ENCODE data around the gene KRT84. TPM values are rescaled to one million over a fixed set of nuclear protein-coding genes. Genes with fewer than 3 reads are reported as not detected.

The KRT84 gene
- total RNA-seq, 5 donors from 2014 or later (not counting 1 experiment from before 2014, with no cell fraction given): not detected

DNA sequence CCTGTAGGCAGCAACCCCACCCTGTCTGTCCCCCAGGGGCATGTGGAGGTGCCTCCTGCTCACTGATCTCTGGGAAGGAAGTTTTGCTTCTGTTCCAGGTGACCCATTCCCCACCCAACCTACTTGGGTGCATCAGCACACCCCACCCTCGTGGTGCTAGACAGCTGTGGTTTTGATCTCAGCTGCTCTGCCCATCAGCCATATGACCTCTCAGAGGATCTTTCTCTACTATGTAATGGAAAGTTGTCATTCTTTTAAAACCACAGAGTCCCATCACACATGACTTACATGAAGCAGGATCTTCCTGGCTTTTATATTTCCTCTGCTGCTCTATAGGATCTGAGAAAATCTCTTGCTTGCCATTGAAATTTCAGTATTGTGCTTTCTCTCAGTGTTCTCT, 34.2 kb upstream of the KRT84 start:
- no peak overlapping the region for H3K27ac ChIP-seq (ENCODE audit: low read length)
- H3K9me3 ChIP-seq: no peaks in the 10 kb centered on the region
- no peaks in the 10 kb centered on the region for H3K36me3 Mint-ChIP-seq
- ChIA-PET CTCF (no interaction called here), POLR2A (no interaction called here)
- peaks cover 17 to 23% of the 10 kb centered on the region in 2 donors for H3K27me3 Mint-ChIP-seq
- H3K4me1 Mint-ChIP-seq: no peaks in the 10 kb centered on the region
- H3K27me3 ChIP-seq (replicated peaks in 1 of 2; ENCODE audit: control insufficient read depth in 2 of 2, extremely low read depth in 1 of 2, insufficient read depth in 2 of 2, low read length in 1 of 2): peaks cover 0 to 42% of the 10 kb centered on the region in 2 experiments
- no peak for ATAC-seq (replicated peaks in 1 of 4)
- no peak for DNase-seq
- H3K27ac Mint-ChIP-seq: no peak overlapping the region
- no peaks in the 10 kb centered on the region for H3K4me1 ChIP-seq (ENCODE audit: control insufficient read depth in 1 of 2, extremely low read depth in 1 of 2, insufficient read depth in 2 of 2, low read length in 2 of 2)
- no peak overlapping the region for H3K4me3 Mint-ChIP-seq
- no peak overlapping the region for H3K4me3 ChIP-seq (ENCODE audit: control insufficient read depth in 1 of 2, extremely low read depth in 1 of 2, low read length in 1 of 2)
- no peaks in the 10 kb centered on the region for H3K9me3 Mint-ChIP-seq
- WGBS (ENCODE audit: insufficient coverage): no CpG with 5 or more reads among the region's 1 CpG
- no peaks in the 10 kb centered on the region for H3K36me3 ChIP-seq (ENCODE audit: control insufficient read depth in 2 of 2, extremely low read depth in 1 of 2, insufficient read depth in 1 of 2, low read length in 1 of 2)

DNA sequence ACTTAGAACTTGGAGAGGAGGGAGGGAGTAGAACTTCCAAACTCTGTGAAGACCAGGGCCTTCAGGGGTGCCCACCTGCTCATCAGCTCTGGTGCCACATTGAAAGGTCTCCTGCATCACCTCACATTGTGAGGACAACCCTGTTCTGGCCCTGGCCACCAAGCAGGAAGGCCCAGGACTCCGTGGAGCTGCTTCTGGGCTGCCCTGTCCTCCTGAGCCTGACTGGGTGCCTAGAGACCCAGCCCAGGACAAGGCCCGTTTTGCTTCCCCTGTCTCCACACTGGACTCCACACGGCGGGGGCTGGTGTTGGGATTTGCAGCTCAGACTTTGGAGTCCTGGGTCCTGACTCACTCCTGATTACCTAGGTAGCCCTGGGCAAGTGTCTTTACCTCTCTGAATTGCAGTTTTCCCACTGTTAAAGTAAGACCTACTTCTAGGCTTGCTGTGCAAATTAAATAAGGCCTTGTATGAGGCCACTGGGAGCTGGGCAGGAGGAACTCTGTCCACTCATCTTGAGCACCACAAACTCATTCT, 33.2 kb upstream of the KRT84 start:
- H3K27ac Mint-ChIP-seq: no peak overlapping the region
- ATAC-seq (replicated peaks in 1 of 4) (no peak), DNase-seq (no peak)
- Histone ChIP-seq H3K9me3 (no peaks in the 10 kb centered on the region), H3K27me3 (replicated peaks in 1 of 2; ENCODE audit: control insufficient read depth in 2 of 2, extremely low read depth in 1 of 2, insufficient read depth in 2 of 2, low read length in 1 of 2) (peaks cover 0 to 32% of the 10 kb centered on the region in 2 experiments), H3K27ac (ENCODE audit: low read length) (no peak overlapping the region), H3K4me3 (ENCODE audit: control insufficient read depth in 1 of 2, extremely low read depth in 1 of 2, low read length in 1 of 2) (no peak overlapping the region), H3K4me1 (ENCODE audit: control insufficient read depth in 1 of 2, extremely low read depth in 1 of 2, insufficient read depth in 2 of 2, low read length in 2 of 2) (no peaks in the 10 kb centered on the region), H3K36me3 (ENCODE audit: control insufficient read depth in 2 of 2, extremely low read depth in 1 of 2, insufficient read depth in 1 of 2, low read length in 1 of 2) (no peaks in the 10 kb centered on the region)
- ChIA-PET POLR2A (no interaction called here), CTCF (no interaction called here)
- WGBS (ENCODE audit: insufficient coverage): 69% methylated on average over 3 of the region's 4 CpGs
- no peak overlapping the region for H3K4me3 Mint-ChIP-seq
- no peaks in the 10 kb centered on the region for H3K36me3 Mint-ChIP-seq
- H3K4me1 Mint-ChIP-seq: no peaks in the 10 kb centered on the region
- H3K9me3 Mint-ChIP-seq: no peaks in the 10 kb centered on the region
- peaks cover 12 to 19% of the 10 kb centered on the region in 2 donors for H3K27me3 Mint-ChIP-seq

DNA sequence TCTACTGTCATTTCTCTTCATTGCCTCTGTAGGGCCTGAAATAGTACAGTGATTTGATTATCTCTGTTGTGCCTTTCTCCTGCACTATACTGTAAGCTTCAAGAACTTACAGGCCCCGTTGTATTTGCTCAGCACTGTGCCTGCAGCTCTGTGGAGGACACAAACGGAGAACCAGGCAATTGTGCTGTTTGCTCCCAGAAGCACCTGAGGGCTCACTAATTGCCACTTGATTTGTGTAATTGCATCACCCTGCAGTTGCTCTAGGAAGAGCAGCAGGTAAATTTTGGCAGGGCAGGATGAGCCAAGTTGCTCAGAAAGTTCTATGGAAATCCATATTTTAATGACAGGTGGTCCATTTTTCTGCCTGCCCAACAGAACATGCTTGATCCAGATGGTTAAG, 32.3 kb upstream of the KRT84 start:
- DNase-seq: no peak
- H3K36me3 ChIP-seq (ENCODE audit: control insufficient read depth in 2 of 2, extremely low read depth in 1 of 2, insufficient read depth in 1 of 2, low read length in 1 of 2): no peaks in the 10 kb centered on the region
- Mint-ChIP-seq H3K9me3 (no peaks in the 10 kb centered on the region), H3K36me3 (no peaks in the 10 kb centered on the region), H3K4me1 (no peaks in the 10 kb centered on the region), H3K4me3 (no peak overlapping the region), H3K27ac (no peak overlapping the region), H3K27me3 (peaks cover 7 to 24% of the 10 kb centered on the region in 2 donors)
- WGBS (ENCODE audit: insufficient coverage): 100% methylated on average over 1 of the region's 2 CpGs
- ChIA-PET CTCF (no interaction called here), POLR2A (no interaction called here)
- H3K27me3 ChIP-seq (replicated peaks in 1 of 2; ENCODE audit: control insufficient read depth in 2 of 2, extremely low read depth in 1 of 2, insufficient read depth in 2 of 2, low read length in 1 of 2): peaks cover 0 to 26% of the 10 kb centered on the region in 2 experiments
- no peak for ATAC-seq (replicated peaks in 1 of 4)
- H3K27ac ChIP-seq (ENCODE audit: low read length): no peak overlapping the region
- H3K4me3 ChIP-seq (ENCODE audit: control insufficient read depth in 1 of 2, extremely low read depth in 1 of 2, low read length in 1 of 2): no peak overlapping the region
- H3K4me1 ChIP-seq (ENCODE audit: control insufficient read depth in 1 of 2, extremely low read depth in 1 of 2, insufficient read depth in 2 of 2, low read length in 2 of 2): no peaks in the 10 kb centered on the region
- H3K9me3 ChIP-seq: no peaks in the 10 kb centered on the region

DNA sequence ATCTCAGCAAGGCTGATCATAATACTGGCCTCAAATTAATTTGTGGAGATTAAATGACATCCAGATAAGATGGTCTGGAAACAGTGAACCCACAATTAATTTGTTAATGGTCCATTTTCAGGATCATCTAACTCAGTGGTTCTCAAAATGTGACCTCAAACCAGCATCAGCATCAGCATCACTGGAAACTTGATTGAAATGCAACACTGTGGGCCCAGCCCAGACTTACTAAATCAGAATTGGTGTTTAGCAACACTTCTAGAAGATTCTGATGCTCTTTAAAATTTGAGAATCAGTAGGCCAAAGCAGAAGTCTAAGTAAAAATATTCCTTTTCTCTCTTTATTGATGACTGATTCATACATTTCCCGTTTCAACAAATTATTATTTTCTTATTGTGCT, 31.3 kb upstream of the KRT84 start:
- Histone ChIP-seq H3K4me3 (ENCODE audit: control insufficient read depth in 1 of 2, extremely low read depth in 1 of 2, low read length in 1 of 2) (no peak overlapping the region), H3K9me3 (no peaks in the 10 kb centered on the region), H3K27me3 (replicated peaks in 1 of 2; ENCODE audit: control insufficient read depth in 2 of 2, extremely low read depth in 1 of 2, insufficient read depth in 2 of 2, low read length in 1 of 2) (peaks cover 0 to 22% of the 10 kb centered on the region in 2 experiments), H3K36me3 (ENCODE audit: control insufficient read depth in 2 of 2, extremely low read depth in 1 of 2, insufficient read depth in 1 of 2, low read length in 1 of 2) (no peaks in the 10 kb centered on the region), H3K27ac (ENCODE audit: low read length) (no peak overlapping the region), H3K4me1 (ENCODE audit: control insufficient read depth in 1 of 2, extremely low read depth in 1 of 2, insufficient read depth in 2 of 2, low read length in 2 of 2) (no peaks in the 10 kb centered on the region)
- Mint-ChIP-seq H3K27ac (no peak overlapping the region), H3K9me3 (no peaks in the 10 kb centered on the region), H3K27me3 (peaks cover 5 to 14% of the 10 kb centered on the region in 2 donors), H3K36me3 (no peaks in the 10 kb centered on the region), H3K4me3 (no peak overlapping the region), H3K4me1 (no peaks in the 10 kb centered on the region)
- WGBS (ENCODE audit: insufficient coverage): 60% methylated on average over 1 of the region's 1 CpG
- DNase-seq (no peak), ATAC-seq (replicated peaks in 1 of 4) (no peak)
- ChIA-PET POLR2A (no interaction called here), CTCF (interaction anchor here (0.5 to 0.6 kb wide), 2 partner anchors 463 to 467 kb away, joined by 3 read pairs; no protein-coding TSS in a partner anchor)

DNA sequence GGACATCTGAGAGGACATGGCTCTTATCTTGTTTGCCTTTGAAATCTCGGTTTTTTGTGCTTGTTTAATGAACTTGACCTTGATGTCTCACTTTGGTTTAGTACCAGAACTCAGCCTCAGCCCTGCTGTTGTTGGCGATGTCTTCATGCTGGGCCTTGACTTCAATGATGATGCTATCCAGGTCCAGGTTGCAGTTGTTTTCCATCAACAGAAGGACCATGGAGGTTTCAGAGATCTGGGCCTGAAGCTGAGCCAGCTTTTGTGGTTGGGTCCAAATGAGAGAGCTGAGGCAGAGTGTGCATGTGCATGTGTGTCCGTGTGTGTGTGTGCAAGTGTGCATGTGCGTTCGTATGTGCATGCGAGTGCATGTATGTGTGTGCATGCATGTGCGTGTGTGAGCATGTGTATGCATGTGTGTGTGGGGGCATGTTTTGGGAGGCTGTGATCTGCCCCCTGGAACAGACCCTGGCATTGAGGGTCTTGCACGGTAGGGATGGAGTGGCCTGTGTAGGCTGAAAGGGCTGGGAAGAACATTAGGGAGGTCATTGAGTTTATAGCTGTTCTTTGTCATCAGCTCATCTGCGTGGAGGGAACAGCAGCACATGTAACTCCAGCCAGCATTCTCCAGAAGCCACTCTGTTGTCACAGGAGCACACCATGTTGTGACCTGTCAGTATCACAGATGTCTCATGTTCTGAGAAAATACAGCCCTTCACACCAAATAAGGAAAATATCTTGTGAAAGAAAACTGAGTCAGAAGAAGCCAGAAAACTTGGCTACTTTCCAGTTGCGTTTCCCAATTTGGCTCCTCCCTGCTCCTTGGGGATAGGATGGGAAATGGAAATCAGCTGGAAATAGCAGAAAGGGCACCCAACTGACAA, 30.7 kb upstream of the KRT84 start:
- no peak overlapping the region for H3K4me3 Mint-ChIP-seq
- no peak for ATAC-seq (replicated peaks in 1 of 4)
- CTCF ChIA-PET: interaction anchor here in 1 of 2 donors (0.6 kb wide), 1 partner anchor 464 kb away, joined by 3 read pairs; no protein-coding TSS in a partner anchor

DNA sequence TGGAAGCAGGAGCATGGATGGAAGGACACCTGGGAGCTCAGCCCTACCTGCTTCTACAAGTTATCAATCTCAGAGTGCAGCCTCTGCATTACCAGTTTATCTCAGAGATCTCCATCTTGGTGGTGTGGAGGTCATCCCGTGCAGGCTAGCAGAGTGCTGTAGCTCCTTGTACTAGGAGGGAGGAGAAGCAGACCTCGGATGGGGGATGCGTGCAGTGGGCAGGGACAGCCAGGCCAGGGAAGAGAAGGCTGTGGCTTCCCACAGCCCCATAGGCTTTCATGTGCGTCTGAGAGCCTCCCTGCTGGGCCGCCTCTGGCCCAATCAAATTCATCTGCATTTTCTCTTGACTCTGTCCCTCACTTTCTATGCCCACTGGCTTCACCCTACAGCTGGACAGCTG, 29.5 kb upstream of the KRT84 start:
- Histone ChIP-seq H3K4me3 (ENCODE audit: control insufficient read depth in 1 of 2, extremely low read depth in 1 of 2, low read length in 1 of 2) (no peak overlapping the region), H3K27me3 (replicated peaks in 1 of 2; ENCODE audit: control insufficient read depth in 2 of 2, extremely low read depth in 1 of 2, insufficient read depth in 2 of 2, low read length in 1 of 2) (peaks cover 0 to 26% of the 10 kb centered on the region in 2 experiments), H3K4me1 (ENCODE audit: control insufficient read depth in 1 of 2, extremely low read depth in 1 of 2, insufficient read depth in 2 of 2, low read length in 2 of 2) (no peaks in the 10 kb centered on the region), H3K36me3 (ENCODE audit: control insufficient read depth in 2 of 2, extremely low read depth in 1 of 2, insufficient read depth in 1 of 2, low read length in 1 of 2) (no peaks in the 10 kb centered on the region), H3K9me3 (no peaks in the 10 kb centered on the region), H3K27ac (ENCODE audit: low read length) (no peak overlapping the region)
- no peak for DNase-seq
- H3K9me3 Mint-ChIP-seq: no peaks in the 10 kb centered on the region
- H3K4me3 Mint-ChIP-seq: no peak overlapping the region
- ChIA-PET CTCF (no interaction called here), POLR2A (no interaction called here)
- ATAC-seq (replicated peaks in 1 of 4): no peak
- H3K4me1 Mint-ChIP-seq: no peaks in the 10 kb centered on the region
- no peak overlapping the region for H3K27ac Mint-ChIP-seq
- H3K36me3 Mint-ChIP-seq: no peaks in the 10 kb centered on the region
- H3K27me3 Mint-ChIP-seq: peaks cover 3 to 12% of the 10 kb centered on the region in 2 donors
- 73% methylated on average over 4 of the region's 5 CpGs for WGBS (ENCODE audit: insufficient coverage)

More for the DNA sequence above, 30.7 kb upstream of the KRT84 start:
- Mint-ChIP-seq H3K9me3 (no peaks in the 10 kb centered on the region), H3K27ac (no peak overlapping the region), H3K27me3 (peaks cover 2 to 12% of the 10 kb centered on the region in 2 donors), H3K4me1 (no peaks in the 10 kb centered on the region), H3K36me3 (no peaks in the 10 kb centered on the region)
- POLR2A ChIA-PET: no interaction called here
- H3K27ac ChIP-seq (ENCODE audit: low read length): no peak overlapping the region
- DNase-seq: no peak
- no peaks in the 10 kb centered on the region for H3K36me3 ChIP-seq (ENCODE audit: control insufficient read depth in 2 of 2, extremely low read depth in 1 of 2, insufficient read depth in 1 of 2, low read length in 1 of 2)
- H3K9me3 ChIP-seq: no peaks in the 10 kb centered on the region
- H3K4me3 ChIP-seq (ENCODE audit: control insufficient read depth in 1 of 2, extremely low read depth in 1 of 2, low read length in 1 of 2): no peak overlapping the region
- peaks cover 0 to 24% of the 10 kb centered on the region in 2 experiments for H3K27me3 ChIP-seq (replicated peaks in 1 of 2; ENCODE audit: control insufficient read depth in 2 of 2, extremely low read depth in 1 of 2, insufficient read depth in 2 of 2, low read length in 1 of 2)
- WGBS (ENCODE audit: insufficient coverage): 75% methylated on average over 9 of the region's 10 CpGs
- H3K4me1 ChIP-seq (ENCODE audit: control insufficient read depth in 1 of 2, extremely low read depth in 1 of 2, insufficient read depth in 2 of 2, low read length in 2 of 2): no peaks in the 10 kb centered on the region

Data from T-cell (primary cell).